ENCODE measurements around the gene RRH. TPM values are rescaled to one million over a fixed set of nuclear protein-coding genes. Genes with fewer than 3 reads are reported as not detected.

Gene RRH
- total and polyA plus RNA-seq, 2 of the 4 experiments (the other 2 are of a cell fraction), result 0.05 TPM; not detected in 1

DNA sequence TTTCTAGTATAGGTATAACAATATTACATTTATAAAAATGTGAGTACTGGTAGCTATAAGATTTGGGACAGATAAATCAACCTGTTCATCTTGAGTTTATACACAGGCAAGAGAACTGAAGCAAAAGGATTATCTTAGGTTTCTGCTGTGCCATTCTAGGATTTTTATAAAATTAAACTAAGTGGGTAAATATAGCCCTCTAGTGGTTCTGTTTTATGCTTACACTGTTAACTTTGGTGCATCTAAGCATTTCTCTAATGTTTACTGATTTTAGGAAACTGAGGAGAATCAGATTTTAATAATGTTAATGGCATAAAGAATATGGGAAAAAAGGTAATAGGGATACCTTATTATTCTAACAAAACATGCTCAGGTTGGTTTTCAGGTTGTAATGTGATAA, 1.1 kb upstream of the RRH start:
- no peak overlapping the region for H3K4ac ChIP-seq (ENCODE audit: low read depth, low read length)
- no peaks in the 10 kb centered on the region for H3K9me1 ChIP-seq (ENCODE audit: insufficient read depth, low read length)
- no peak overlapping the region for H3K27ac ChIP-seq (ENCODE audit: insufficient read depth, low read length)
- no peak overlapping the region for H3K14ac ChIP-seq (replicated peaks; ENCODE audit: low read depth, low read length)
- no TSS peak for BruUV-seq (replicated peaks)
- in situ Hi-C loops (cut with MboI; ENCODE audit: low sequenced_read_pairs), result no loop called here
- ChIA-PET CTCF (interaction anchor here (0.9 to 1.3 kb wide), 2 partner anchors 124 to 399 kb away, joined by 3 read pairs; no protein-coding TSS in a partner anchor), POLR2A (ENCODE audit: unreplicated experiment) (no interaction called here)
- no peaks in the 10 kb centered on the region for H4K20me1 ChIP-seq (ENCODE audit: insufficient read depth, low read length)
- no peak overlapping the region for H3K4me3 ChIP-seq (ENCODE audit: insufficient read depth, low read depth, low read length)
- H3K4me1 ChIP-seq (ENCODE audit: control insufficient read depth, insufficient read depth, low read length), result no peaks in the 10 kb centered on the region
- dilution Hi-C loops (cut with HindIII; ENCODE audit: low sequenced_read_pairs, unreplicated experiment), result no loop called here
- H2BK20ac ChIP-seq (ENCODE audit: low read depth, low read length), result no peak overlapping the region
- no peak overlapping the region for H2AK5ac ChIP-seq (ENCODE audit: low read depth, low read length)
- no peak overlapping the region for H3K18ac ChIP-seq (ENCODE audit: low read depth, low read length)
- no peak overlapping the region for H4K5ac ChIP-seq (ENCODE audit: low read depth, low read length)
- no peak overlapping the region for H2BK15ac ChIP-seq (ENCODE audit: low read depth, low read length)
- H4K91ac ChIP-seq (ENCODE audit: insufficient read depth, low read depth, low read length), result no peak overlapping the region
- H3K23ac ChIP-seq (ENCODE audit: low read depth, low read length), result no peak overlapping the region
- H2AFZ ChIP-seq (replicated peaks; ENCODE audit: low read length, poor library complexity), result no peak overlapping the region
- DNase-seq (peak; percentile 33), ATAC-seq (ENCODE audit: low read depth) (peak; percentile 81)
- no peaks in the 10 kb centered on the region for H3K27me3 ChIP-seq (ENCODE audit: control insufficient read depth, insufficient read depth, low read length)
- H3K36me3 ChIP-seq (ENCODE audit: control insufficient read depth, insufficient read depth, low read length), result peaks cover 6% of the 10 kb centered on the region
- H2BK120ac ChIP-seq (ENCODE audit: low read depth, low read length), result no peak overlapping the region
- H2AK9ac ChIP-seq (replicated peaks; ENCODE audit: low read depth, low read length, poor library complexity), result no peak overlapping the region
- TF ChIP-seq RCOR1 (IDR thresholded peaks at IDR 0.05; ENCODE audit: insufficient replicate concordance, low read length) (no peak), CHD1 (IDR thresholded peaks at IDR 0.05; ENCODE audit: low read depth, low read length) (no peak), MAFK (IDR thresholded peaks at IDR 0.05; ENCODE audit: low read depth, low read length) (no peak), BHLHE40 (IDR thresholded peaks at IDR 0.05; ENCODE audit: low read depth, low read length) (no peak), RAD21 (IDR thresholded peaks at IDR 0.05; ENCODE audit: low read length) (peak; percentile 61), SMC3 (IDR thresholded peaks at IDR 0.05; ENCODE audit: low read depth, low read length) (peak; percentile 55; the same call in 1 of the 2 replicates), MAZ (IDR thresholded peaks at IDR 0.05; ENCODE audit: borderline replicate concordance, low read depth, low read length) (no peak), FOS (IDR thresholded peaks at IDR 0.05; ENCODE audit: low read depth, low read length) (no peak), RFX5 (IDR thresholded peaks at IDR 0.05; ENCODE audit: low read depth, low read length) (no peak), POLR2A (IDR thresholded peaks at IDR 0.05; ENCODE audit: low read depth, low read length) (no peak), MXI1 (IDR thresholded peaks at IDR 0.05; ENCODE audit: borderline replicate concordance, low read depth, low read length) (no peak)
- TF ChIP-seq, protein P1, sequence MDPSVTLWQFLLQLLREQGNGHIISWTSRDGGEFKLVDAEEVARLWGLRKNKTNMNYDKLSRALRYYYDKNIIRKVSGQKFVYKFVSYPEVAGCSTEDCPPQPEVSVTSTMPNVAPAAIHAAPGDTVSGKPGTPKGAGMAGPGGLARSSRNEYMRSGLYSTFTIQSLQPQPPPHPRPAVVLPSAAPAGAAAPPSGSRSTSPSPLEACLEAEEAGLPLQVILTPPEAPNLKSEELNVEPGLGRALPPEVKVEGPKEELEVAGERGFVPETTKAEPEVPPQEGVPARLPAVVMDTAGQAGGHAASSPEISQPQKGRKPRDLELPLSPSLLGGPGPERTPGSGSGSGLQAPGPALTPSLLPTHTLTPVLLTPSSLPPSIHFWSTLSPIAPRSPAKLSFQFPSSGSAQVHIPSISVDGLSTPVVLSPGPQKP (IDR thresholded peaks at IDR 0.05; ENCODE audit: borderline replicate concordance, low read depth, low read length), result no peak
- TF ChIP-seq, protein P2, sequence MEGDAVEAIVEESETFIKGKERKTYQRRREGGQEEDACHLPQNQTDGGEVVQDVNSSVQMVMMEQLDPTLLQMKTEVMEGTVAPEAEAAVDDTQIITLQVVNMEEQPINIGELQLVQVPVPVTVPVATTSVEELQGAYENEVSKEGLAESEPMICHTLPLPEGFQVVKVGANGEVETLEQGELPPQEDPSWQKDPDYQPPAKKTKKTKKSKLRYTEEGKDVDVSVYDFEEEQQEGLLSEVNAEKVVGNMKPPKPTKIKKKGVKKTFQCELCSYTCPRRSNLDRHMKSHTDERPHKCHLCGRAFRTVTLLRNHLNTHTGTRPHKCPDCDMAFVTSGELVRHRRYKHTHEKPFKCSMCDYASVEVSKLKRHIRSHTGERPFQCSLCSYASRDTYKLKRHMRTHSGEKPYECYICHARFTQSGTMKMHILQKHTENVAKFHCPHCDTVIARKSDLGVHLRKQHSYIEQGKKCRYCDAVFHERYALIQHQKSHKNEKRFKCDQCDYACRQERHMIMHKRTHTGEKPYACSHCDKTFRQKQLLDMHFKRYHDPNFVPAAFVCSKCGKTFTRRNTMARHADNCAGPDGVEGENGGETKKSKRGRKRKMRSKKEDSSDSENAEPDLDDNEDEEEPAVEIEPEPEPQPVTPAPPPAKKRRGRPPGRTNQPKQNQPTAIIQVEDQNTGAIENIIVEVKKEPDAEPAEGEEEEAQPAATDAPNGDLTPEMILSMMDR (conservative IDR thresholded peaks at IDR 0.05; ENCODE audit: low read depth, low read length), result peak; percentile 62
- TF ChIP-seq, protein P3, sequence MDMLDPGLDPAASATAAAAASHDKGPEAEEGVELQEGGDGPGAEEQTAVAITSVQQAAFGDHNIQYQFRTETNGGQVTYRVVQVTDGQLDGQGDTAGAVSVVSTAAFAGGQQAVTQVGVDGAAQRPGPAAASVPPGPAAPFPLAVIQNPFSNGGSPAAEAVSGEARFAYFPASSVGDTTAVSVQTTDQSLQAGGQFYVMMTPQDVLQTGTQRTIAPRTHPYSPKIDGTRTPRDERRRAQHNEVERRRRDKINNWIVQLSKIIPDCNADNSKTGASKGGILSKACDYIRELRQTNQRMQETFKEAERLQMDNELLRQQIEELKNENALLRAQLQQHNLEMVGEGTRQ (IDR thresholded peaks at IDR 0.05; ENCODE audit: low read depth, low read length), result no peak
- 0 out of 4 replicates have a peak, but pooled peaks cover 0 to 2% of the 10 kb centered on the region in 2 experiments for H3K79me1 ChIP-seq (ENCODE audit: low read depth in 1 of 2, low read length in 2 of 2)
- H4K8ac ChIP-seq (ENCODE audit: low read depth in 2 of 2, low read length in 2 of 2), result no peak overlapping the region
- no peak overlapping the region for H3K9ac ChIP-seq (ENCODE audit: low read depth, low read length)
- H2BK5ac ChIP-seq (ENCODE audit: low read depth, low read length, poor library complexity, severe bottlenecking), result no peak overlapping the region
- no peak overlapping the region for H3K4me2 ChIP-seq (ENCODE audit: low read depth, low read length)
- H3K9me3 ChIP-seq (ENCODE audit: control insufficient read depth, insufficient read depth, low read length), result no peaks in the 10 kb centered on the region
- H3K56ac ChIP-seq (ENCODE audit: extremely low read depth, insufficient read depth, low read length), result no peak overlapping the region
- intact Hi-C loops (cut with micrococcal nuclease), result loop anchor here (1.0 to 10.0 kb wide), 4 partner anchors 123 to 1002 kb away; partner anchors contain the start of gene CASP6
